Measurements from ENCODE around the gene NBPF20.
A peak's percentile ranks its signal among the peaks of the same experiment; 100 is the strongest.
"Not testable (repeated sequence)": the region's sequence is repeated elsewhere in the genome, so short reads cannot be mapped to it uniquely, and the experiment has no call there.

Gene NBPF20

GRCh38 chr1:145425436-145426029 lies at the start of gene NBPF20:
Gene NBPF20, minus strand, starts transcription at chr1:145425603. Its CDS starts 20,331 bp downstream, at chr1:145405272.
- DNase-seq: peak; percentile 62

GRCh38 chr1:145474837-145475368 lies 49.5 kb upstream of the NBPF20 start:
- not testable (repeated sequence) for DNase-seq

- not testable (repeated sequence) for DNase-seq
Measured at GRCh38 chr1:145472731-145473130, 47.3 kb upstream of the NBPF20 start.

- DNase-seq: not testable (repeated sequence)
Measured at GRCh38 chr1:145471365-145471764, 46.0 kb upstream of the NBPF20 start.

GRCh38 chr1:145465405-145466144 lies 40.2 kb upstream of the NBPF20 start:
- DNase-seq: peak; percentile 99

- not testable (repeated sequence) for DNase-seq
Measured at GRCh38 chr1:145464708-145465336, 39.4 kb upstream of the NBPF20 start.

GRCh38 chr1:145464017-145464416 lies 38.6 kb upstream of the NBPF20 start:
- not testable (repeated sequence) for DNase-seq

- DNase-seq: not testable (repeated sequence)
Measured at GRCh38 chr1:145460684-145461083, 35.3 kb upstream of the NBPF20 start.

GRCh38 chr1:145460048-145460447 lies 34.6 kb upstream of the NBPF20 start:
- not testable (repeated sequence) for DNase-seq

GRCh38 chr1:145459591-145459990 lies 34.2 kb upstream of the NBPF20 start:
- not testable (repeated sequence) for DNase-seq

GRCh38 chr1:145459063-145459462 lies 33.7 kb upstream of the NBPF20 start:
- not testable (repeated sequence) for DNase-seq

- not testable (repeated sequence) for DNase-seq
Measured at GRCh38 chr1:145454824-145455177, 29.4 kb upstream of the NBPF20 start.

GRCh38 chr1:145453873-145454823 lies 28.7 kb upstream of the NBPF20 start:
- DNase-seq: not testable (repeated sequence)

GRCh38 chr1:145452506-145452905 lies 27.1 kb upstream of the NBPF20 start:
- DNase-seq: not testable (repeated sequence)

GRCh38 chr1:145451914-145452313 lies 26.5 kb upstream of the NBPF20 start:
- not testable (repeated sequence) for DNase-seq

- not testable (repeated sequence) for DNase-seq
Measured at GRCh38 chr1:145445219-145445618, 19.8 kb upstream of the NBPF20 start.

GRCh38 chr1:145442340-145442739 lies 16.9 kb upstream of the NBPF20 start:
- not testable (repeated sequence) for DNase-seq

- DNase-seq: not testable (repeated sequence)
Measured at GRCh38 chr1:145431363-145432256, 6.2 kb upstream of the NBPF20 start.

GRCh38 chr1:145430830-145431229 lies 5.4 kb upstream of the NBPF20 start:
- DNase-seq: not testable (repeated sequence)

- not testable (repeated sequence) for DNase-seq
Measured at GRCh38 chr1:145429329-145429728, 3.9 kb upstream of the NBPF20 start.

Measured in DMS 273 treated with DMSO at 0.1 percent for 48 hours (cell line).